ENCODE measurements around the gene PAAF1.

- TF ChIP-seq CTCF (IDR thresholded peaks at IDR 0.05), result no peak
- TF ChIP-seq POLR2A (IDR thresholded peaks at IDR 0.05), result no peak
Observed at GRCh38 chr11:73862986-73863385, 13.8 kb upstream of the PAAF1 start.
